PC-9 (cell line): ENCODE measurements around the gene ABCB1.

Source experiments
- CTCF ChIP-seq: fragments of 200-600 bp; sonication (generic); conservative IDR thresholded peaks from 2 replicates; pipeline ENCODE4 v1.6.1; 2017; ENCODE audit warnings: mixed run types, antibody characterized with exemption, mild to moderate bottlenecking, moderate library complexity
- EZH2 ChIP-seq: fragments of 200-600 bp; sonication (generic); IDR thresholded peaks from 2 replicates; pipeline ENCODE4 v1.8.0; 2017; ENCODE audit warnings: antibody characterized with exemption, low read depth

GRCh38 chr7:87458148-87458547, 142.5 kb downstream of the ABCB1 start:
- TF ChIP-seq CTCF (no peak), EZH2 (no peak)
